ENCODE data around the gene GPC5.

Gene GPC5

GRCh38 chr13:91595677-91596076, 197.3 kb downstream of the GPC5 start:
- no peaks in the 10 kb centered on the region for H3K79me2 ChIP-seq (ENCODE audit: insufficient read depth, low read length)
- H3K27ac ChIP-seq (ENCODE audit: low read depth, low read length): no peak overlapping the region
- H3K9me2 ChIP-seq (replicated peaks; ENCODE audit: insufficient read depth, low read length): no peaks in the 10 kb centered on the region
- H3K9me3 ChIP-seq (ENCODE audit: insufficient read depth, low read length): no peaks in the 10 kb centered on the region
- no peaks in the 10 kb centered on the region for H4K20me1 ChIP-seq (ENCODE audit: low read depth, low read length)
- no peak overlapping the region for H3K4me2 ChIP-seq (ENCODE audit: low read depth, low read length, poor library complexity, severe bottlenecking)
- no peaks in the 10 kb centered on the region for H3K27me3 ChIP-seq (ENCODE audit: low read length)
- no peak for TF ChIP-seq CTCF (IDR thresholded peaks at IDR 0.05; ENCODE audit: insufficient read depth, low read length, poor library complexity, severe bottlenecking)
- no peak for TF ChIP-seq EZH2phosphoT487 (conservative IDR thresholded peaks at IDR 0.05; ENCODE audit: low read length)
- H3K36me3 ChIP-seq (ENCODE audit: low read length): no peaks in the 10 kb centered on the region
- H3K4me3 ChIP-seq (ENCODE audit: insufficient read depth, low read length, poor library complexity, severe bottlenecking): no peak overlapping the region
- no peak overlapping the region for H2AFZ ChIP-seq (ENCODE audit: low read depth, low read length, severe bottlenecking)
- no peak overlapping the region for H3K9ac ChIP-seq (ENCODE audit: low read length)
- no peaks in the 10 kb centered on the region for H3F3A ChIP-seq (ENCODE audit: insufficient read depth)

- Histone ChIP-seq H3K4me2 (ENCODE audit: low read depth, low read length, poor library complexity, severe bottlenecking) (no peak overlapping the region), H3K9me2 (replicated peaks; ENCODE audit: insufficient read depth, low read length) (no peaks in the 10 kb centered on the region), H2AFZ (ENCODE audit: low read depth, low read length, severe bottlenecking) (no peak overlapping the region), H3K9ac (ENCODE audit: low read length) (no peak overlapping the region), H3F3A (ENCODE audit: insufficient read depth) (no peaks in the 10 kb centered on the region), H4K20me1 (ENCODE audit: low read depth, low read length) (no peaks in the 10 kb centered on the region), H3K27ac (ENCODE audit: low read depth, low read length) (no peak overlapping the region), H3K27me3 (ENCODE audit: low read length) (no peaks in the 10 kb centered on the region), H3K9me3 (ENCODE audit: insufficient read depth, low read length) (no peaks in the 10 kb centered on the region), H3K79me2 (ENCODE audit: insufficient read depth, low read length) (no peaks in the 10 kb centered on the region), H3K4me3 (ENCODE audit: insufficient read depth, low read length, poor library complexity, severe bottlenecking) (no peak overlapping the region), H3K36me3 (ENCODE audit: low read length) (no peaks in the 10 kb centered on the region)
- no peak for TF ChIP-seq EZH2phosphoT487 (conservative IDR thresholded peaks at IDR 0.05; ENCODE audit: low read length)
- TF ChIP-seq CTCF (IDR thresholded peaks at IDR 0.05; ENCODE audit: insufficient read depth, low read length, poor library complexity, severe bottlenecking): no peak
Observed at GRCh38 chr13:91596842-91597241, 198.4 kb downstream of the GPC5 start.

- Histone ChIP-seq H3K79me2 (ENCODE audit: insufficient read depth, low read length) (no peaks in the 10 kb centered on the region), H4K20me1 (ENCODE audit: low read depth, low read length) (no peaks in the 10 kb centered on the region), H3K27me3 (ENCODE audit: low read length) (no peaks in the 10 kb centered on the region; the same call in 1 of the 2 replicates), H3K9ac (ENCODE audit: low read length) (no peak overlapping the region), H3K9me2 (replicated peaks; ENCODE audit: insufficient read depth, low read length) (no peaks in the 10 kb centered on the region), H3F3A (ENCODE audit: insufficient read depth) (no peaks in the 10 kb centered on the region), H3K27ac (ENCODE audit: low read depth, low read length) (no peak overlapping the region), H3K9me3 (ENCODE audit: insufficient read depth, low read length) (no peaks in the 10 kb centered on the region), H3K4me3 (ENCODE audit: insufficient read depth, low read length, poor library complexity, severe bottlenecking) (no peak overlapping the region), H3K4me2 (ENCODE audit: low read depth, low read length, poor library complexity, severe bottlenecking) (no peak overlapping the region), H2AFZ (ENCODE audit: low read depth, low read length, severe bottlenecking) (no peak overlapping the region), H3K36me3 (ENCODE audit: low read length) (no peaks in the 10 kb centered on the region)
- TF ChIP-seq EZH2phosphoT487 (conservative IDR thresholded peaks at IDR 0.05; ENCODE audit: low read length) (no peak), CTCF (IDR thresholded peaks at IDR 0.05; ENCODE audit: insufficient read depth, low read length, poor library complexity, severe bottlenecking) (no peak)
Observed at GRCh38 chr13:91598655-91599054, 200.2 kb downstream of the GPC5 start.

Data from SU-DHL-6 (cell line).